Measurements from ENCODE around the gene ACHE.

ACHE gene

DNA sequence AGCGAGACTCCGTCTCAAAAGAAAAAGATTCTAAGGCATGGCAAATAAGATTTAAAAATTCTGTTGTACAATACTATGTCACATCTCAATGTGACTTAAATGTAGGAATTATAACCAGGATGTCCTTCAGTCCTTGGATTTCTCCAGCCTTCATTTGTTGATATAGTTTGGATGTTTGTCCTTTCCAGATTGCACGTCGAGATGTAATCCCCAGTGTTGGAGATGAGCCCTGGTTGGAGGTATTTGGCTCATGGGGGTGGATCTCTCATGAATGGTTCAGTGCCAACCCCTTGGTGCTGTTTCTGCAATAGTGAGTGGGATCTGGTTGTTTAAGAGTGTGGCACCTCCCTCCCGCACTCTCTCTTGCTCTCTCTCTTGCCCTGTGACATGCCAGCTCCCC lies 12.8 kb upstream of the ACHE start:
- Histone ChIP-seq H3K9me3 (ENCODE audit: insufficient read depth, low read length) (no peaks in the 10 kb centered on the region), H3K36me3 (replicated peaks; ENCODE audit: low read depth, low read length) (no peaks in the 10 kb centered on the region), H3K27me3 (ENCODE audit: low read depth, low read length) (no peaks in the 10 kb centered on the region), H2AFZ (ENCODE audit: low read depth, low read length) (no peak overlapping the region), H3K27ac (ENCODE audit: low read length) (no peak overlapping the region), H3K4me3 (ENCODE audit: low read length) (no peak overlapping the region), H3K4me1 (ENCODE audit: low read length) (no peaks in the 10 kb centered on the region), H4K20me1 (ENCODE audit: insufficient read depth, low read length) (no peaks in the 10 kb centered on the region), H3K9ac (ENCODE audit: low read length) (no peak overlapping the region), H3K79me2 (ENCODE audit: low read length) (no peaks in the 10 kb centered on the region), H3K4me2 (ENCODE audit: low read length) (no peak overlapping the region)
- TF ChIP-seq, protein P1, sequence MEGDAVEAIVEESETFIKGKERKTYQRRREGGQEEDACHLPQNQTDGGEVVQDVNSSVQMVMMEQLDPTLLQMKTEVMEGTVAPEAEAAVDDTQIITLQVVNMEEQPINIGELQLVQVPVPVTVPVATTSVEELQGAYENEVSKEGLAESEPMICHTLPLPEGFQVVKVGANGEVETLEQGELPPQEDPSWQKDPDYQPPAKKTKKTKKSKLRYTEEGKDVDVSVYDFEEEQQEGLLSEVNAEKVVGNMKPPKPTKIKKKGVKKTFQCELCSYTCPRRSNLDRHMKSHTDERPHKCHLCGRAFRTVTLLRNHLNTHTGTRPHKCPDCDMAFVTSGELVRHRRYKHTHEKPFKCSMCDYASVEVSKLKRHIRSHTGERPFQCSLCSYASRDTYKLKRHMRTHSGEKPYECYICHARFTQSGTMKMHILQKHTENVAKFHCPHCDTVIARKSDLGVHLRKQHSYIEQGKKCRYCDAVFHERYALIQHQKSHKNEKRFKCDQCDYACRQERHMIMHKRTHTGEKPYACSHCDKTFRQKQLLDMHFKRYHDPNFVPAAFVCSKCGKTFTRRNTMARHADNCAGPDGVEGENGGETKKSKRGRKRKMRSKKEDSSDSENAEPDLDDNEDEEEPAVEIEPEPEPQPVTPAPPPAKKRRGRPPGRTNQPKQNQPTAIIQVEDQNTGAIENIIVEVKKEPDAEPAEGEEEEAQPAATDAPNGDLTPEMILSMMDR (IDR thresholded peaks at IDR 0.05; ENCODE audit: low read depth, low read length): no peak
- no peak for TF ChIP-seq EZH2phosphoT487 (IDR thresholded peaks at IDR 0.05; ENCODE audit: low read depth)

DNA sequence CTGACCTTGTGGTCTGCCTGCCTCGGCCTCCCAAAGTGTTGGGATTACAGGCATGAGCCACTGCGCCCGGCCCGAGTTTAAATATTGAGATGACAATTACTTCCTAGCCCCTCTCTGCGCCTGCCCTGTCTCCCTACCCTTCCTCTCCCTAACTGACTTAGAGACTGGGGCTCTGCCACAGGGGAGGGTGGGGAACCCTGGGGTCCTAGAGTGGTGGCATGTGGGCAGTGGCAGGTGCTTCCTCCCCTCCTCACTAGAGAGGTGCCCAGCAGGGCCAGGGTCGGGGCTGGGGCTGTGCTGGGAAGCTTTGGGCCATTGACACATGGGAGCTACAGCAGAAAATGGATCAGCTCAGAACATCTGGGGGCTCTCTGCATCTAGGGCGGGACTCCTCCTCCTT lies 7.0 kb upstream of the ACHE start:
- TF ChIP-seq, protein P1 (IDR thresholded peaks at IDR 0.05; ENCODE audit: low read depth, low read length): no peak
- TF ChIP-seq EZH2phosphoT487 (IDR thresholded peaks at IDR 0.05; ENCODE audit: low read depth): no peak

DNA sequence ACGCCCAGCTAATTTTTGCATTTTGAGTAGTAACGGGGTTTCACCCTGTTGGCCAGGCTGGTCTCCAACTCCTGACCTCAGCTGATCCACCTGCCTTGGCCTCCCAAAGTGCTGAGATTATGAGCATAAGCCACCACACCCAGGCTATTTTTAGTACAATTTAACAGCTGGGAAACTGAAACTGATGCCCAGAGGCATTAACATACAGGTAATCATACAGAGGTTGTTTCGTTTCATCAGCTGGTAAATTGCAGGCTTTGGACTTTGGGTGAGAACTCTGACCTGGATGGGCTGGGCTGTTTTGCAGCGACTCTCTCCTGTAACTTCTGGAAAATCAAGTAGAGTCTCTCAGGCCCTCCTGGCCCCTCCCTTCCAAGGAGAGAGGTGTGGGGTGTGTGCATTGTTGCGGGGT lies 6.2 kb upstream of the ACHE start:
- Histone ChIP-seq H4K20me1 (ENCODE audit: insufficient read depth, low read length) (no peaks in the 10 kb centered on the region), H3K27me3 (ENCODE audit: low read depth, low read length) (peaks cover 2% of the 10 kb centered on the region; the same call in 1 of the 2 replicates), H3K9ac (ENCODE audit: low read length) (no peak overlapping the region), H3K27ac (ENCODE audit: low read length) (no peak overlapping the region), H2AFZ (ENCODE audit: low read depth, low read length) (no peak overlapping the region), H3K4me3 (ENCODE audit: low read length) (no peak overlapping the region), H3K9me3 (ENCODE audit: insufficient read depth, low read length) (no peaks in the 10 kb centered on the region), H3K79me2 (ENCODE audit: low read length) (no peaks in the 10 kb centered on the region), H3K4me2 (ENCODE audit: low read length) (no peak overlapping the region), H3K36me3 (replicated peaks; ENCODE audit: low read depth, low read length) (no peaks in the 10 kb centered on the region), H3K4me1 (ENCODE audit: low read length) (no peaks in the 10 kb centered on the region)
- TF ChIP-seq, protein P1 (IDR thresholded peaks at IDR 0.05; ENCODE audit: low read depth, low read length): no peak
- TF ChIP-seq EZH2phosphoT487 (IDR thresholded peaks at IDR 0.05; ENCODE audit: low read depth): no peak

More for the DNA sequence above, 7.0 kb upstream of the ACHE start:
- H3K27me3 ChIP-seq (ENCODE audit: low read depth, low read length): peaks cover 2% of the 10 kb centered on the region; the same call in 1 of the 2 replicates
- no peaks in the 10 kb centered on the region for H3K36me3 ChIP-seq (replicated peaks; ENCODE audit: low read depth, low read length)
- H3K4me3 ChIP-seq (ENCODE audit: low read length): no peak overlapping the region
- no peak overlapping the region for H3K27ac ChIP-seq (ENCODE audit: low read length)
- no peaks in the 10 kb centered on the region for H3K79me2 ChIP-seq (ENCODE audit: low read length)
- no peak overlapping the region for H2AFZ ChIP-seq (ENCODE audit: low read depth, low read length)
- no peak overlapping the region for H3K9ac ChIP-seq (ENCODE audit: low read length)
- no peaks in the 10 kb centered on the region for H4K20me1 ChIP-seq (ENCODE audit: insufficient read depth, low read length)
- H3K4me1 ChIP-seq (ENCODE audit: low read length): no peaks in the 10 kb centered on the region
- H3K4me2 ChIP-seq (ENCODE audit: low read length): no peak overlapping the region
- H3K9me3 ChIP-seq (ENCODE audit: insufficient read depth, low read length): no peaks in the 10 kb centered on the region

DNA sequence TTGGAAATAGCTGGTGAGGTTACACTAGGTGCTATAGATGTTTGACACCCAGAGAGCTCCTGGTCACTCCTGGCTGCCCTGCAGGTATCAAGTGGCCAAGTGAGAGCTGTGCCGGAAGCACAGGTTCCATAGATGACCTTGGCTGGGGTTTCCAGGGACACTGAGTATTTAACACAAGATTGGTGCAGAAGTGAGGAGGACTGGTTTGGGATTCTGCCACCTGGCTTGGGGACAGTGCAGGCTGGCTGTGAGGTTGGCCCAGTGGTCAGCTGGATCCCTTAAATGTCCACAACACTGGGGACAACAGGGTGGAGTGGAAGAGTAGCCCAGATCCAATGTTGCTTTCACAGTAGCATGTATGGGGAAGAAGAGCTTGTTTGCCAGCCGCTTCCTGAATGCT lies 5.3 kb upstream of the ACHE start:
- no peaks in the 10 kb centered on the region for H3K79me2 ChIP-seq (ENCODE audit: low read length)
- no peak overlapping the region for H2AFZ ChIP-seq (ENCODE audit: low read depth, low read length)
- no peak for TF ChIP-seq EZH2phosphoT487 (IDR thresholded peaks at IDR 0.05; ENCODE audit: low read depth)
- TF ChIP-seq, protein P1 (IDR thresholded peaks at IDR 0.05; ENCODE audit: low read depth, low read length): no peak
- H3K27me3 ChIP-seq (ENCODE audit: low read depth, low read length): peaks cover 2% of the 10 kb centered on the region; the same call in 1 of the 2 replicates
- H3K9ac ChIP-seq (ENCODE audit: low read length): no peak overlapping the region
- H4K20me1 ChIP-seq (ENCODE audit: insufficient read depth, low read length): no peaks in the 10 kb centered on the region
- H3K4me2 ChIP-seq (ENCODE audit: low read length): no peak overlapping the region
- no peaks in the 10 kb centered on the region for H3K4me1 ChIP-seq (ENCODE audit: low read length)
- no peaks in the 10 kb centered on the region for H3K36me3 ChIP-seq (replicated peaks; ENCODE audit: low read depth, low read length)
- no peak overlapping the region for H3K27ac ChIP-seq (ENCODE audit: low read length)
- H3K9me3 ChIP-seq (ENCODE audit: insufficient read depth, low read length): no peaks in the 10 kb centered on the region
- H3K4me3 ChIP-seq (ENCODE audit: low read length): no peak overlapping the region

Data from OCI-LY3 (cell line).